GM21737 (cell line): ENCODE results near the gene DLL4.
"Not testable (repeated sequence)": the region's sequence is repeated elsewhere in the genome, so short reads cannot be mapped to it uniquely, and the experiment has no call there.

Experiments
- ATAC-seq: cut with Tn5 transposase; IDR thresholded peaks from one replicate; pipeline ENCODE4 v1.9.1; 2021; ENCODE audit warnings: mild to moderate bottlenecking, moderate library complexity; ENCODE audit not compliant: unreplicated experiment

DLL4 gene

GRCh38 chr15:40941068-40941527 is 12.0 kb downstream of the DLL4 start:
- ATAC-seq: no peak

GRCh38 chr15:40941528-40942336 is 12.6 kb downstream of the DLL4 start:
- peak; percentile 69 for ATAC-seq

- no peak for ATAC-seq
Observed at GRCh38 chr15:40942337-40942854, 13.3 kb downstream of the DLL4 start.

GRCh38 chr15:40942878-40943277 is 13.7 kb downstream of the DLL4 start:
- no peak for ATAC-seq

GRCh38 chr15:40943764-40944365 is 14.7 kb downstream of the DLL4 start:
- no peak for ATAC-seq

- ATAC-seq: no peak
Observed at GRCh38 chr15:40944510-40945296, 15.6 kb downstream of the DLL4 start.

- no peak for ATAC-seq
Observed at GRCh38 chr15:40948706-40949473, 19.8 kb downstream of the DLL4 start.

GRCh38 chr15:40949756-40950207 is 20.6 kb downstream of the DLL4 start:
- ATAC-seq: no peak

- no peak for ATAC-seq
Observed at GRCh38 chr15:40951764-40952163, 22.6 kb downstream of the DLL4 start.

GRCh38 chr15:40952301-40952900 is 23.3 kb downstream of the DLL4 start:
- ATAC-seq: no peak

GRCh38 chr15:40952901-40953712 is 24.0 kb downstream of the DLL4 start, which contains the start of gene CHAC1:
CHAC1 (plus strand) TSS chr15:40953471; CDS start chr15:40953584, 113 bp downstream.
- ATAC-seq: peak; percentile 88

- no peak for ATAC-seq
Observed at GRCh38 chr15:40953713-40954074, 24.6 kb downstream of the DLL4 start.

GRCh38 chr15:40954158-40954848 is 25.2 kb downstream of the DLL4 start:
- ATAC-seq: not testable (repeated sequence)

GRCh38 chr15:40955141-40955903 is 26.2 kb downstream of the DLL4 start:
- no peak for ATAC-seq

GRCh38 chr15:40955930-40956540 is 26.9 kb downstream of the DLL4 start:
- no peak for ATAC-seq

- ATAC-seq: no peak
Observed at GRCh38 chr15:40956541-40956982, 27.4 kb downstream of the DLL4 start.

- ATAC-seq: no peak
Observed at GRCh38 chr15:40957041-40957555, 28.0 kb downstream of the DLL4 start.
